ENCODE results near the gene MED20. TPM values are rescaled to one million over a fixed set of nuclear protein-coding genes. Genes with fewer than 3 reads are reported as not detected.

Gene MED20
- total RNA-seq, 1 experiment from 2014 or later, result 31.8 TPM

GRCh38 chr6:41884957-41885356 is 36.0 kb downstream of the MED20 start:
- ChIA-PET CTCF (no interaction called here), POLR2A (ENCODE audit: low non-redundant PET) (no interaction called here)
- Histone ChIP-seq H3K27ac (ENCODE audit: low read depth, low read length, poor library complexity, severe bottlenecking) (no peak overlapping the region), H3K4me3 (ENCODE audit: low read depth, low read length, poor library complexity, severe bottlenecking) (no peak overlapping the region), H3K4me1 (ENCODE audit: insufficient read depth, low read length, poor library complexity, severe bottlenecking) (no peaks in the 10 kb centered on the region), H3K36me3 (ENCODE audit: insufficient read depth, low read length, poor library complexity, severe bottlenecking) (no peaks in the 10 kb centered on the region), H3K27me3 (replicated peaks; ENCODE audit: insufficient read depth, low read depth, low read length, poor library complexity) (no peaks in the 10 kb centered on the region), H3K9me3 (ENCODE audit: low read depth, low read length, poor library complexity, severe bottlenecking) (no peaks in the 10 kb centered on the region)
- intact Hi-C loops (cut with micrococcal nuclease; ENCODE audit: unreplicated experiment), result no loop called here
- TF ChIP-seq, protein P1, sequence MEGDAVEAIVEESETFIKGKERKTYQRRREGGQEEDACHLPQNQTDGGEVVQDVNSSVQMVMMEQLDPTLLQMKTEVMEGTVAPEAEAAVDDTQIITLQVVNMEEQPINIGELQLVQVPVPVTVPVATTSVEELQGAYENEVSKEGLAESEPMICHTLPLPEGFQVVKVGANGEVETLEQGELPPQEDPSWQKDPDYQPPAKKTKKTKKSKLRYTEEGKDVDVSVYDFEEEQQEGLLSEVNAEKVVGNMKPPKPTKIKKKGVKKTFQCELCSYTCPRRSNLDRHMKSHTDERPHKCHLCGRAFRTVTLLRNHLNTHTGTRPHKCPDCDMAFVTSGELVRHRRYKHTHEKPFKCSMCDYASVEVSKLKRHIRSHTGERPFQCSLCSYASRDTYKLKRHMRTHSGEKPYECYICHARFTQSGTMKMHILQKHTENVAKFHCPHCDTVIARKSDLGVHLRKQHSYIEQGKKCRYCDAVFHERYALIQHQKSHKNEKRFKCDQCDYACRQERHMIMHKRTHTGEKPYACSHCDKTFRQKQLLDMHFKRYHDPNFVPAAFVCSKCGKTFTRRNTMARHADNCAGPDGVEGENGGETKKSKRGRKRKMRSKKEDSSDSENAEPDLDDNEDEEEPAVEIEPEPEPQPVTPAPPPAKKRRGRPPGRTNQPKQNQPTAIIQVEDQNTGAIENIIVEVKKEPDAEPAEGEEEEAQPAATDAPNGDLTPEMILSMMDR (conservative IDR thresholded peaks at IDR 0.05; ENCODE audit: low read depth, low read length), result no peak
- no peak for DNase-seq (ENCODE audit: low spot score)
- BruUV-seq (replicated peaks), result no TSS peak

DNA sequence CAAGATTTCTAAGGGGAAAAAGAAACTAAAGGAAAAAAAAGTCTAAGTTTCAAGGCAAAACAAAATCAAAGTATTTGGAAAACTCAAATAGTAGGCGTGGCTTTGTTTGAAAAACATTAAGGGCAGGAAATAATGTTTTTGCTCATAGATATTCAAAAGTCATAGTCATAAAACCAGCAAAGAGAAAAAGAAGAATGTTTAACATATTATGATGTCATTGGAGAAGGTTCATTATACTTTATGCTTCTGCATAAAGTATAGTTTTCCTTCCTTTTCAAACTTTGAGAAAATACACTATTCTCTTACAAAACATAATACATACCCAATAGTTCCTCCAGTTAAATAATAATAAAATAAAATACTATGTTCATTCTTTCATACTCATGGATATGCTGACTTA is 39.4 kb downstream of the MED20 start:
- no TSS peak for BruUV-seq (replicated peaks)
- TF ChIP-seq, protein P1 (conservative IDR thresholded peaks at IDR 0.05; ENCODE audit: low read depth, low read length), result no peak
- no peak for TF ChIP-seq EZH2 (IDR thresholded peaks at IDR 0.05; ENCODE audit: borderline replicate concordance, low read depth, low read length, poor library complexity, severe bottlenecking)
- no peaks in the 10 kb centered on the region for H3K36me3 ChIP-seq (ENCODE audit: insufficient read depth, low read length, poor library complexity, severe bottlenecking)
- no peak for DNase-seq (ENCODE audit: low spot score)
- ChIA-PET POLR2A (ENCODE audit: low non-redundant PET) (no interaction called here), CTCF (no interaction called here)
- no peak overlapping the region for H3K4me3 ChIP-seq (ENCODE audit: low read depth, low read length, poor library complexity, severe bottlenecking)
- intact Hi-C loops (cut with micrococcal nuclease; ENCODE audit: unreplicated experiment), result no loop called here
- H3K27me3 ChIP-seq (replicated peaks; ENCODE audit: insufficient read depth, low read depth, low read length, poor library complexity), result no peaks in the 10 kb centered on the region
- H3K9me3 ChIP-seq (ENCODE audit: low read depth, low read length, poor library complexity, severe bottlenecking), result no peaks in the 10 kb centered on the region
- no peak overlapping the region for H3K27ac ChIP-seq (ENCODE audit: low read depth, low read length, poor library complexity, severe bottlenecking)
- no peaks in the 10 kb centered on the region for H3K4me1 ChIP-seq (ENCODE audit: insufficient read depth, low read length, poor library complexity, severe bottlenecking)

DNA sequence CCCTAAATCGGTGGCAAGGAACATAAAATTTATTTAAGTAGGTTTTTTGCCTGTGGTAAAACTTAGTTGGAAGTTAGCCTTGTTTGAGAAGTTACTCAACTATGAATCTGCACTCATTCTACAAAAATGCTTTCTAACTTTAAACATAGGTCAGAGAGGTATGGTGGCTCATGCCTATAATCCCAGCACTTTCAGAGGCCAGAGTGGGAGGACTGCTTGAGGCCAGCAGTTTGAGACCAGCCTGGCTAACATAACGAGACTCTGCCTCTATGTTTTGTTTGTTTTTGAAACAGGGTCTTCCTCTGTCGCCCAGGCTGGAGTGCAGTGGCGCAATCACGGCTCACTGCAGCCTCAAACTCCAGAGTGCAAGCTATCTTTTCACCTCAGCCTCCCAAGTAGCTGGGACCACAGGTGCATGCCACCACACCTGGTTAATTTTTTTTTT is 42.0 kb downstream of the MED20 start:
- DNase-seq (ENCODE audit: low spot score), result no peak
- ChIA-PET POLR2A (ENCODE audit: low non-redundant PET) (no interaction called here), CTCF (no interaction called here)
- TF ChIP-seq EZH2 (IDR thresholded peaks at IDR 0.05; ENCODE audit: borderline replicate concordance, low read depth, low read length, poor library complexity, severe bottlenecking), result no peak
- TF ChIP-seq, protein P1 (conservative IDR thresholded peaks at IDR 0.05; ENCODE audit: low read depth, low read length), result no peak
- H3K27ac ChIP-seq (ENCODE audit: low read depth, low read length, poor library complexity, severe bottlenecking), result no peak overlapping the region
- no peaks in the 10 kb centered on the region for H3K27me3 ChIP-seq (replicated peaks; ENCODE audit: insufficient read depth, low read depth, low read length, poor library complexity)
- intact Hi-C loops (cut with micrococcal nuclease; ENCODE audit: unreplicated experiment), result no loop called here
- no TSS peak for BruUV-seq (replicated peaks)
- no peak overlapping the region for H3K4me3 ChIP-seq (ENCODE audit: low read depth, low read length, poor library complexity, severe bottlenecking)
- H3K36me3 ChIP-seq (ENCODE audit: insufficient read depth, low read length, poor library complexity, severe bottlenecking), result no peaks in the 10 kb centered on the region
- H3K4me1 ChIP-seq (ENCODE audit: insufficient read depth, low read length, poor library complexity, severe bottlenecking), result no peaks in the 10 kb centered on the region
- no peaks in the 10 kb centered on the region for H3K9me3 ChIP-seq (ENCODE audit: low read depth, low read length, poor library complexity, severe bottlenecking)

All from A673 (cell line).